ENCODE data around the gene TSPAN9.

TSPAN9 gene

GRCh38 chr12:3114671-3115070, 37.5 kb downstream of the TSPAN9 start:
- intact Hi-C loops (cut with DNase I), result no loop called here
- no peak for DNase-seq

- no peak for DNase-seq
Observed at GRCh38 chr12:3115078-3115477, 37.9 kb downstream of the TSPAN9 start.

GRCh38 chr12:3116106-3116844, 39.1 kb downstream of the TSPAN9 start:
- no peak for DNase-seq
- intact Hi-C loops (cut with DNase I), result no loop called here

More at GRCh38 chr12:3115078-3115477, 37.9 kb downstream of the TSPAN9 start:
- intact Hi-C loops (cut with DNase I), result no loop called here

GRCh38 chr12:3117144-3117581, 40.0 kb downstream of the TSPAN9 start:
- no peak for DNase-seq
- intact Hi-C loops (cut with DNase I), result no loop called here

- intact Hi-C loops (cut with DNase I), result no loop called here
- no peak for DNase-seq
Observed at GRCh38 chr12:3117591-3118015, 40.4 kb downstream of the TSPAN9 start.

GRCh38 chr12:3119192-3119755, 42.1 kb downstream of the TSPAN9 start:
- DNase-seq, result no peak
- intact Hi-C loops (cut with DNase I), result no loop called here

GRCh38 chr12:3119756-3120601, 42.8 kb downstream of the TSPAN9 start:
- DNase-seq, result peak in 12 of 42 donors; percentile 18 to 55 (median 29)
- intact Hi-C loops (cut with DNase I), result no loop called here

- no peak for DNase-seq
- intact Hi-C loops (cut with DNase I), result no loop called here
Observed at GRCh38 chr12:3120701-3121100, 43.5 kb downstream of the TSPAN9 start.

- intact Hi-C loops (cut with DNase I), result no loop called here
- peak in 2 of 42 donors; percentile 9 to 53 for DNase-seq
Observed at GRCh38 chr12:3122841-3123678, 45.9 kb downstream of the TSPAN9 start.

GRCh38 chr12:3123729-3124128, 46.5 kb downstream of the TSPAN9 start:
- no peak for DNase-seq
- intact Hi-C loops (cut with DNase I), result no loop called here

GRCh38 chr12:3124917-3125316, 47.7 kb downstream of the TSPAN9 start:
- intact Hi-C loops (cut with DNase I), result no loop called here
- DNase-seq, result no peak

GRCh38 chr12:3125674-3126073, 48.5 kb downstream of the TSPAN9 start:
- intact Hi-C loops (cut with DNase I), result no loop called here
- peak in 13 of 42 donors; percentile 7 to 63 (median 35) for DNase-seq

GRCh38 chr12:3127832-3128231, 50.7 kb downstream of the TSPAN9 start:
- no peak for DNase-seq
- intact Hi-C loops (cut with DNase I), result no loop called here

- DNase-seq, result no peak
- intact Hi-C loops (cut with DNase I), result no loop called here
Observed at GRCh38 chr12:3128498-3129293, 51.5 kb downstream of the TSPAN9 start.

- intact Hi-C loops (cut with DNase I), result no loop called here
Observed at GRCh38 chr12:3129301-3130056, 52.3 kb downstream of the TSPAN9 start.

GRCh38 chr12:3130057-3130830, 53.1 kb downstream of the TSPAN9 start:
- intact Hi-C loops (cut with DNase I), result no loop called here
- DNase-seq, result peak in 7 of 42 donors; percentile 8 to 44 (median 23)

More at GRCh38 chr12:3129301-3130056, 52.3 kb downstream of the TSPAN9 start:
- no peak for DNase-seq

- intact Hi-C loops (cut with DNase I), result no loop called here
Observed at GRCh38 chr12:3131129-3131528, 54.0 kb downstream of the TSPAN9 start.

More at GRCh38 chr12:3131129-3131528, 54.0 kb downstream of the TSPAN9 start:
- no peak for DNase-seq
